Ovary (tissue), 9 donors: ENCODE measurements around the gene FEM1B. TPM values are rescaled to one million over a fixed set of nuclear protein-coding genes. Genes with fewer than 3 reads are reported as not detected.

ENCODE experiments used
- DNase-seq, 5 donors: peaks; one replicate each; pipeline ENCODE4 v3.0.0-alpha.2; 2019 to 2020
- H3K27ac ChIP-seq, 2 donors: fragments of 200-600 bp; one replicate each; pipeline versions ENCODE4 v1.5.1 to v1.8.0; 2019 to 2022
- H3K27me3 ChIP-seq: fragments of 200-600 bp; one replicate; pipeline ENCODE4 v1.8.0; 2022
- H3K36me3 ChIP-seq: fragments of 200-600 bp; sonication (generic); one replicate; pipeline ENCODE4 v1.5.1; 2019
- H3K4me1 ChIP-seq: one replicate; pipeline ENCODE4 v1.8.1; 2013; ENCODE audit warnings: mild to moderate bottlenecking, moderate library complexity; ENCODE audit not compliant: insufficient read depth
- H3K4me3 ChIP-seq: fragments of 200-600 bp; sonication (generic); one replicate; pipeline ENCODE4 v1.5.1; 2017
- H3K9me3 ChIP-seq, 2 donors: fragments of 200-600 bp in 1 of 2; sonication (generic) in 1 of 2; one replicate each; pipeline versions ENCODE4 v1.5.1 to v1.8.1; 2013 to 2019; ENCODE audit warnings: mild to moderate bottlenecking in 1 of 2, moderate library complexity in 1 of 2
- CTCF ChIP-seq, 3 donors: fragments of 450-650 bp in 2 of 3; fragments of 200-600 bp in 1 of 3; IDR thresholded peaks; one replicate each; pipeline versions ENCODE4 v1.5.1 to v1.8.0; 2016 to 2022; ENCODE audit warnings: antibody characterized with exemption in 3 of 3, mild to moderate bottlenecking in 1 of 3
- EP300 ChIP-seq: sonication (generic); formaldehyde crosslinking; IDR thresholded peaks from one replicate; pipeline ENCODE4 v1.6.1; 2017; ENCODE audit warnings: antibody characterized with exemption
- POLR2A ChIP-seq: fragments of 450-650 bp; IDR thresholded peaks from one replicate; pipeline ENCODE4 v1.6.1; 2017; ENCODE audit warnings: antibody characterized with exemption, mild to moderate bottlenecking, moderate library complexity
- WGBS, 3 donors: extraction: QIAGEN DNeasy Blood & Tissue Kit in 1 of 3; methylation state at CpG; one replicate each; pipeline versions ENCODE4 v1.1.5 to v1.1.7; 2013 to 2017; 5-methylcytosine and 5-hydroxymethylcytosine counted together
- intact Hi-C, 4 donors: fragments of 100-400 bp; cut with DNase I; formaldehyde crosslinking; loops; one replicate each; pipeline versions ENCODE4 v1.11.0 to v1.15.1; 2022 to 2023
- polyA plus RNA-seq, 2 donors: library from polyadenylated mRNA; stranded (reverse); fragments of 200-250 nt in 1 of 2; fragments of 350-450 nt in 1 of 2; fragmentation: Illumina TruSeq in 1 of 2; extraction: RNeasy Lipid Tissue Mini Kit (QIAGEN cat#74804) in 1 of 2; gene quantifications; one replicate each; pipeline ENCODE4 v1.2.3, GENCODE V29; 2013 to 2014
- total RNA-seq, 7 donors: library from RNA; depleted of rRNA in 2 of 7; stranded (reverse); fragments of >200 nt in 2 of 7; fragmentation: NEBNext Ultra II Directional in 3 of 7; extraction: Animal tissue kit (Norgen Biotek cat#: 25700) in 3 of 7; gene quantifications; one replicate each; pipeline versions ENCODE4 v1.1.0 to v1.2.4, GENCODE V29; 2016 to 2023
- donor health status: DM: no; HTN: no; CAD: no; lungs with moderate emphysema.
- donor health status: DM: no; HTN: no; CAD: no.
- donor health status: Bipolar disorder and iron deficiency.
- donor health status: DM: yes; HTN: yes; CAD: no.
- donor health status: DM: no; HTN: no; CAD: no.
- donor health status: DM: yes; HTN: yes; CAD: no.

The FEM1B gene
- total and polyA plus RNA-seq, 9 donors, result 15.8 to 83.2 (median 54.8) TPM

- 72 to 76% (median 73%) methylated on average over 5 of the region's 5 CpGs for WGBS, 3 donors
- H3K27ac ChIP-seq, result no peak overlapping the region
- TF ChIP-seq CTCF (IDR thresholded peaks at IDR 0.05) (no peak), POLR2A (no peak), EP300 (no peak)
- no peaks in the 10 kb centered on the region for H3K27me3 ChIP-seq
- H3K4me3 ChIP-seq, result no peak overlapping the region
- no peaks in the 10 kb centered on the region for H3K4me1 ChIP-seq
- DNase-seq, result no peak
- H3K36me3 ChIP-seq, result no peaks in the 10 kb centered on the region
- H3K9me3 ChIP-seq, result peaks cover 0 to 2% of the 10 kb centered on the region in 2 donors
- intact Hi-C loops, result no loop called here
Measured at GRCh38 chr15:68241088-68241935, 36.2 kb upstream of the FEM1B start.

- Histone ChIP-seq H3K36me3 (no peaks in the 10 kb centered on the region), H3K27me3 (no peaks in the 10 kb centered on the region), H3K4me3 (no peak overlapping the region), H3K9me3 (peaks cover 0 to 2% of the 10 kb centered on the region in 2 donors), H3K4me1 (no peaks in the 10 kb centered on the region), H3K27ac (no peak overlapping the region)
- intact Hi-C loops, result no loop called here
- TF ChIP-seq EP300, result no peak
- no peak for TF ChIP-seq CTCF (IDR thresholded peaks at IDR 0.05)
- TF ChIP-seq POLR2A, result no peak
- DNase-seq, result no peak
- WGBS, 3 donors, result 95 to 100% (median 96%) methylated on average over 1 of the region's 1 CpG
Measured at GRCh38 chr15:68244235-68244634, 33.3 kb upstream of the FEM1B start.

DNA sequence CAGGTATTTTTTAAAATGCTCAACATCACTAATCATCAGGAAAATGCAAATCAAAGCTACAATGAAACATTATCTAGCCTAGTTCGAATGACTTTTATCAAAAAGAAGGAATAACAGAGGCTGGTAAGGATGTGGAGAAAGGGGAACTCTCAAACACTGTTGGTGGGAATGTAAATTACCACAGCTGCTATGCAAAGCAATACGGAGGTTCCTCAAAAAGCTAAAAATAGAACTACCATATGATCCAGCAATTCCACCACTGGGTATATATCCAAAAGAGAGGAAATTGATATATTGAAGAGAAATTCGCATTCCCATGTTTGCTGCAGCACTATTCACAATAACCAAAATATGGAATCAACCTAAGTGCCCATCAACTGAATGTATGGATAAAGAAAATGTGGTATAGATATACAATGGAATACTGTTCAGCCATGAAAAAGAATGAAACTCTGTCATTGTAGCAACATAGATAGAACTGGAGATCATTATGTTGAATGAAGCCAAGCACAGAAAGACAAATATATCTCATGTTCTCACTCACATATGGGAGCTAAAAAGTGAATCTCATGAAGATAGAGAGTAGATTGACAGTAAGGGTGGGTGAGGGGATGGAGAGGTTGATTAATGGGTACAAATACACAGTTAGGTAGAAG, 28.4 kb upstream of the FEM1B start:
- DNase-seq, result no peak
- H3K27ac ChIP-seq, result no peak overlapping the region
- H3K4me3 ChIP-seq, result no peak overlapping the region
- TF ChIP-seq CTCF (IDR thresholded peaks at IDR 0.05) (no peak), EP300 (no peak), POLR2A (no peak)
- H3K9me3 ChIP-seq, result no peaks in the 10 kb centered on the region
- no peaks in the 10 kb centered on the region for H3K4me1 ChIP-seq
- intact Hi-C loops, result no loop called here
- no peaks in the 10 kb centered on the region for H3K27me3 ChIP-seq
- 48 to 68% (median 49%) methylated on average over 3 of the region's 3 CpGs for WGBS, 3 donors
- no peaks in the 10 kb centered on the region for H3K36me3 ChIP-seq

GRCh38 chr15:68252925-68253534, 24.5 kb upstream of the FEM1B start:
- no peaks in the 10 kb centered on the region for H3K27me3 ChIP-seq
- no peak overlapping the region for H3K27ac ChIP-seq
- TF ChIP-seq POLR2A (no peak), EP300 (no peak), CTCF (IDR thresholded peaks at IDR 0.05) (peak; percentile 86 to 91 (median 87))
- peak in 2 of 5 donors; percentile 31 to 57 for DNase-seq
- H3K4me3 ChIP-seq, result no peak overlapping the region
- intact Hi-C loops, result loop anchor here in 1 of 4 donors (10.0 kb wide), 4 partner anchors 52 to 622 kb away; no protein-coding TSS in a partner anchor
- peaks cover 4% of the 10 kb centered on the region for H3K4me1 ChIP-seq
- no peaks in the 10 kb centered on the region for H3K9me3 ChIP-seq
- WGBS, 3 donors, result 4 to 7% (median 6%) methylated on average over 7 of the region's 7 CpGs
- no peaks in the 10 kb centered on the region for H3K36me3 ChIP-seq
